Measurements from ENCODE around the gene WDFY2.
A peak's percentile ranks its signal among the peaks of the same experiment; 100 is the strongest.

The WDFY2 gene

DNA sequence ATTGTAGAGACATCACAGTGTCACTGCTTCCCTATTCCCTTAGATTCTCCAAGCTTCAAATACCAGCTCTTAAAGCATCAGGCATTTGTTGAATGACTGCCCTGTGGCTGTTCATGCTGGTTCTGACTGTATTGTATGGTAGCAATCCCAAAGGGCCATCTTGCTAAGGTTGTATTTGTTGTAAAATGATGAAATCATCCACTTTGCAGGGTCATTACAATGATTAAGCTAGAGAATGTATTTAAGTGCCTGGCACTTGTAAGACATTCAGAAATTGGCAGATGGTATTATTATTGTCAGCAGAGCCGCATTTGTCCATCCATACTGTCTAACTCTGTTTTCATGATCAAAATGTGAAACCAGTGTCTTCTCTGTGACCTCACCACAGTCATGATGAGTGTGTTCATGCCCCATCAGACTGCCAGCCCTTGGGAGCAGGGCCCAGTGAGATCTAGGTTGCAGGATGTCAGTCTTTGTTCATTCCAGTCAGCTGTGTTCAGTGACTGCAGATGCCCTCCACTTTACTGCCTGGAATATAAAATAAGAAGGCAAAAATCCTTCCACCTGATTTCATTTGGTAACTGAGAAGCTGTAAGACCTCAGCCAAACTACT lies 133.6 kb downstream of the WDFY2 start:
- DNase-seq, result no peak

GRCh38 chr13:51719394-51719793 lies 135.1 kb downstream of the WDFY2 start:
- no peak for DNase-seq

DNA sequence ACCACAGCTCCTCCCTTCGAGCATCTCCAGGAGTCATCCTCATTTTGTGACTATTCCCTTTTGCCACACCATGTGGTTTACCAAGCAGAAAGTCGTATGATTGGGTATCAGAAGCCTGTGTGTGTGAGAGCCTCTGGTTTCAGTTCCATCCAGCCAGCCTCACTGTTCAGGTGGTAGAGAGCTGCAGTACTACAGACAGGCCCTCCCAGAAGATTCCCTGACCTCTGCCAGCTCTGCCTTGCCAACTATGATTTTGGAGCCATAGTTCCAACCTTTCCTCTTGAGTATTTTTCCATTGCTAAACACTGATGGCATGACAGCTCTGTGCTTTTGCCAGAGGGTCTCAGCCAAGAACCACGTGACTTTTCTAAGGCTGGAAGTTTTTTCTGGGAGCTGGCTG lies 137.2 kb downstream of the WDFY2 start:
- DNase-seq, result no peak

DNA sequence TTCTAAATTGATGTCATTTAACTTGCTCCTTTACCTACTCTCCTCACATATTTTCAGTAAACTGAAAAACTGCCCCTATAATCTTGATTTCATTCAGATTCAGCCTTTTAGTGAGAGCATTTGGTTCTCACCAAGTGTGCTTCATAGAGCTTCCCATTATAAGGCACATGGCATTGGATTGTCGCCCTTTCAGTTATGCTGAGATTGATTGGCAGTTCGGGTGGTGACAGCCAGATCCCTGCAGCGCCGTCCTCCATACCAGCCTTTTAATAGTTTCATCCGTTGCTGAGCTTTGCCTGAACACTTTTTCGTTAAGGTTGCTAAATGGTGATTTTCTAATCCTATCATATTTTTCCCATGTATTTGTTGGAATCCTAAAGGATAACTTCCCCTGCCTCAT lies 139.3 kb downstream of the WDFY2 start:
- no peak for DNase-seq

GRCh38 chr13:51724721-51725120 lies 140.5 kb downstream of the WDFY2 start:
- DNase-seq, result no peak

DNA sequence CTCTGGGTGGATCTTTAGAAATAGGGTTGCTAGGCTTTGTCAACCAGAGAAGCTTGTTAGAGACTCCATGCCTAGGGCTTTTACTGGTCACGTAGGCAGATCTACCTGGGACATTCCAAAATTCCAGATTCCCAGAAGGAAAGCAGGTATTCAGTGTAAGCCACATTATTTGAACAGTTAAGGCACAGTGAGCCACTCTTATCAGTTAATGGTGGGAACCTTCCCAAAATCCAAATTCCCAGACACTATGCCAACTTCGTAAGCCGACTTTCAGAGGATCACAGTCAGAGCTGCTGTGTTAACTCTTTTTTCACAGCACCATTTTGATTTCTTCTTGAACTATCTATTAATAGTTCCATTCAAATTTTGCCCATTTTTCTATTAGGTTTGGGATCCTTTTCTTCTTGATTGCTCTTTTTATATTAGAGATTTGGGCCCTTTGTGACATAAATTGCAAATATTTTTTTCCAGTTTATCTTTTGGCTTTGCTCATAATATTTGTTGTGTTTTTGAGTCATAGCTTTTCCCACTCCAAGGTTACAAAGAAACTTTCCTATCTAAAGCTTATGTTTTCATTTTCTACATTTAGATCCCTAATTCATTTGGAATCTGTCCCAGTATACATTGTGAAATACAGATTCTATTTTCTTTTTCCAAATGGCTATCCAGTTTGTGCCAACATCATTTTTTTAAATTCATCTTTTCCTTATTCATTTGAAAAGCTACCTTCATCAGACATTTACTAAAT lies 142.4 kb downstream of the WDFY2 start:
- no peak for DNase-seq

DNA sequence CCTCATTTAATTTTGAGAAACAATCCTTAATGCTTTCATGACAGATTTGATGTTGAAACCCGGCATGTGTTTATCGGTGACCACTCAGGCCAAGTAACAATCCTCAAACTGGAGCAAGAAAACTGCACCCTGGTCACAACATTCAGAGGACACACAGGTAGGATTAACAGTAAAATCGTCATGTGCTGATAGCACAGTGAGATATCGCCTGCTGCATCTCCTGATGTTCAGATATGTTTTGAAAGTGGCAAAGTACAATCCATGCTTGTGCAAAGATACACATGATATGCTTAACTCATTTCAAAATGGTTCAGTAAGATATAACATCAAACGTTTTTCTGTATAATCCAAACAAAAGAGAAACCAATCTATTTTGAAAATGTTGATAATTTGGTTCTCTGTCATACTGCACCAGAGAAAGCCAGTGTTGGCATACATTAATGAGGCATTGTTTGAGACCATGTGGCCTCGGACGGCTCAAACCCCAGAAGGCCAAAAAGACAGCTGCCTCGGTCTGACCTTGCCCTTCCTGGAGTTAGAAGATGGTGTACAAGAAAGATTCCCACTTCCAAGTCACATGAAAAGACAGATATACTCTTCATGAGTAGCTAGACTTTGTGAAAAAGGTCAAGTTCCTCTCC lies 143.5 kb downstream of the WDFY2 start:
- DNase-seq, result no peak

GRCh38 chr13:51728275-51728673 lies 144.0 kb downstream of the WDFY2 start:
- no peak for DNase-seq

- DNase-seq, result no peak
Measured at GRCh38 chr13:51728972-51729371, 144.7 kb downstream of the WDFY2 start.

- no peak for DNase-seq
Measured at GRCh38 chr13:51729866-51730553, 145.7 kb downstream of the WDFY2 start.

- DNase-seq, result no peak
Measured at GRCh38 chr13:51730927-51731326, 146.7 kb downstream of the WDFY2 start.

DNA sequence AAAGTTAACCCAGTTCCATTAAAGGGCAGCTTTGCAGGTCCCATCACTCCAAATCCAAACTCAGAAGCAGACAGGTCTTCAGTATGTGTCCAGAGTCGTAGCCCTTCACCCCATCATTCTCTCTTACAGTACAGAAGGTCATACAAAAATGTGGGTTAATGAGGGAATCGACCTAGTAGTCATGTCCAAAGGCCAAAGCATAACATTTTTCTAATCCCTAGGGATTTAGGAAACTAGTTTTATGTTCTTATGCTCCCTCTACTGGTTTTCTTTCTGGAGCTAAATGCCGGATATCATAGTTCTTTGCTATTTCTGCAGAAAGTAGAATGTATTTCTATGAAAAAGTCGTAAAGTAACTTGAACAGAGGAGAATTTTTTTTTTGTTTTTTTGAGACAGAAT lies 147.5 kb downstream of the WDFY2 start:
- no peak for DNase-seq

DNA sequence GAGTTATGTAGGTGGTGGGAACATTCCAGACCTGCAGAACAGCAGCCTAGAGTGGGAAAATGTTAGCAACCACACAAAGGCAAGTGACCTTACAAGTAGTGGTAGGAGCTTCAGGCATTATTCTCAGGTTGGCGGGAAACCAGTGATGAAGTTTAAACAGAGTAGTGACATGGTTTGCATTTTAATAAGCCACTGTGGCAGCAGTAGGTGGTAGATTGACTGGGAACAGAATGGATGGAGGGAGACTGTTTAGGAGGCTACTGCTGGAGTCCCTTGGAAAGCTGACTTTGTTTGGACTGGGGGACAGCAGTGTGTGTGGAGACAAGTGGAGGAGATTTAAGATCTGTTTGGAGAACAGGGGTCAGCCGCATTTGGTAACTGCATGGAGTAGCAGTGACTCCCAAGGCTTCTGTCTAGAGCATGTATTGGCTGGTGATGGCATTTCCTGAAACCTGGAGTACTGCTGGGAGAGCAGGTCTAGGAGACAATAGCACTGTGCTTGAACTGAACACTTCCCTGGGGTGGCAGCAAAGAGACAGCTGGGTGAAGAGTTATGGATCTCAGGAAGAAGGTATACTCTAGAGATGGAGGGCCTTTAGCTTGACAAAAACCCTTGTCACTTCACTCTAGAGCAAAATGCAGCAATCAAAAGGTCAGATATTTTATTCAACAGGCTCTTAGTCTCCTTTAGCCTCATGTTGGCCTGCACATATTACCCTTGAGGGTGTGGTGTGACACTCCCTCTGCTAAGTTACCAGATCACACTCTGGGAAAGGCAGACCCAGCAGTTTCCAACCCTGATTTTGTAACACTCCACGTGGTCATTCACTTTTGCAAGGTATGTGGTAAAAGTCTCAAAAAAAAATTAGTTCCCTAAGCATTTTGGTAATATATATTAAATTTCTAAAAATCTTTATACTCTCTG lies 149.4 kb downstream of the WDFY2 start:
- no peak for DNase-seq

- DNase-seq, result no peak
Measured at GRCh38 chr13:51734786-51735185, 150.5 kb downstream of the WDFY2 start.

GRCh38 chr13:51737609-51738008 lies 153.3 kb downstream of the WDFY2 start:
- DNase-seq, result peak in 1 of 2 donors; percentile 12

GRCh38 chr13:51738226-51738905 lies 154.1 kb downstream of the WDFY2 start:
- DNase-seq, result no peak

GRCh38 chr13:51739027-51739764 lies 154.9 kb downstream of the WDFY2 start:
- no peak for DNase-seq

GRCh38 chr13:51740698-51741097 lies 156.4 kb downstream of the WDFY2 start:
- no peak for DNase-seq

DNA sequence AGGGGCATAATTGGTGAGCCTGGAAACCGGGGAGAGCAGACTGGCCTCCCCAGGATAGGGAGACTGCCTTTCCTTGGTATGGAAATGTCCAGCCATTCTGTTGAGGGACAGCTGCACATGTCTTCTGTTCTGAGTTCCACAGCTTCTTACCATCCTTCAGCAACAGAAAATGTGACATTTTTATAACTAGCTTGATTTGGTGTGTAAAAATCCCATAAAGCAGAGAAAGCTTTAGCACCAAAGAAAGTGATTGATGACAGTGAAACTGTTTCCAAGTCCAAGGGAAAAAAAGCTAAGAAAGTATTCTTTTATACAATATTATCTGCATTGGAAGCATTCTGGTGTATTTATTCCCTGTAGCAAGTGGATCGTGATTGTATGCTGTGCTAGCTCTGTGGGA lies 157.8 kb downstream of the WDFY2 start:
- no peak for DNase-seq

- DNase-seq, result no peak
Measured at GRCh38 chr13:51742611-51743010, 158.3 kb downstream of the WDFY2 start.

GRCh38 chr13:51745243-51745642 lies 161.0 kb downstream of the WDFY2 start:
- DNase-seq, result no peak
